Activated CD4-positive, alpha-beta T cell treated with anti-CD3 and anti-CD28 coated beads, Interleukin-10, Interleukin-2, amounts not matched to agents 100 ng/mL and 50 ng/mL, durations not matched to agents 16 hours and 8 hours (primary cell): Measurements from ENCODE around the gene SIRT4.

ENCODE experiments used
- DNase-seq: peaks from one replicate; pipeline ENCODE4 v3.0.0-alpha.2; 2020

The SIRT4 gene, protein sequence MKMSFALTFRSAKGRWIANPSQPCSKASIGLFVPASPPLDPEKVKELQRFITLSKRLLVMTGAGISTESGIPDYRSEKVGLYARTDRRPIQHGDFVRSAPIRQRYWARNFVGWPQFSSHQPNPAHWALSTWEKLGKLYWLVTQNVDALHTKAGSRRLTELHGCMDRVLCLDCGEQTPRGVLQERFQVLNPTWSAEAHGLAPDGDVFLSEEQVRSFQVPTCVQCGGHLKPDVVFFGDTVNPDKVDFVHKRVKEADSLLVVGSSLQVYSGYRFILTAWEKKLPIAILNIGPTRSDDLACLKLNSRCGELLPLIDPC

DNA sequence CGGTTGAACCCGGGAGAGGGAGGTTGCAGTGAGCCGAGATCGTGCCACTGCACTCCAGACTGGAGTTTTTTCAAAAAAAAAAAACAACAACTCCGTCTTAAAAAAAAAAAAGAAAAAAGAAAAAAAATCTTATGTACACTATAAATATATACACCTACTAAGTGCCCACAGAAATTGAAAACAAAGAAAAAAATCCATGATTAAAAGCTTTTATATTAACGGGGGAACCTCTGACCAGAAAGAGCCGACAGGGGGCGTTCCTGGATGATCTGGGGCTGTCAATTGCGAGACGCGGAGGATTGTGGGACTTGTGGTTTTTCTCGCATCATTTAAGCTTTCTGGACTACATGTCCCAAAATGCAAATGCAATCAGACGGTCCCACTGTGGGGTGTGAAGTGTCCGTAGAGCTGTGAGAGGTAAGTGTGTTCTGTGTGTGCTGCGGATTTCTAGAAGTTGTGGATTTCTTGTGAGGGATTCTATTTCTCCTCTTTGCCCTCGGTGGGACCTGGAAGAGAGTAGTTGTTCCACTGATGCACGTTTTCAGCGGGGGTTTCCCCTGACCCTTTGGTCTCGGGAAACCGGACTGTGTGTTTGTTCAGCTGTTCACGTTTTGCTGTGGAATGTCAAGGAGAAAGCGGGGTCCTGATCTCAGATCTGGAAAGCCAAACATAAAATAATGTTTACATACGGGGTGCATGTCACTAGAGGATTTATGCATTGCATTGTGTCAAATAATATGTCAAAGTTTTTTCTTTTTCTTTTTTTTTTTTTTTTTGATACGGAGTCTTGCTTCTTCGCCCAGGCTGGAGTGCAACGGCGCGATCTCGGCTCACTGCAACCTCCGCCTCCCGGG, at the start of gene SIRT4:
Gene SIRT4, plus strand, starts transcription at position 360 of the 854 bp plus-strand sequence. CDS start 1,241 bp downstream, outside the sequence.
- DNase-seq, result peak; percentile 94

DNA sequence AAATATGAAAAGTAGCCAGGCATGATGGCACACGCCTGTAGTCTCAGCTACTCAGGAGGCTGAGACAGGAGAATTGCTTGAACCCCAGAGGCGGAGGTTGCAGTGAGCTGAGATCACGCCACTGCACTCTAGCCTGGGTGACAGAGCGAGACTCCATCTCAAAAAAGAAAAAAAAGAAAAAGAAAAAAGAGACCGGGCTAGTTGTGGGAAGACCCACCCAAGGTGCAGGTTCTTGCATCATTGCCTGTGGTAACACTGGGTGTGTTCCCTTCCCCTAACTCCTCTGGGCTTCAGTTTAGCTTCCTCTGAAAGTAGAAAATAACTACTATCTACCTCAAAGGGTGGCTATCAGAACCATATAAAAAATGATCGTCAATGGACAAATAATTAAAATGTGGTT, 48.8 kb upstream of the SIRT4 start:
- DNase-seq, result peak; percentile 52

DNA sequence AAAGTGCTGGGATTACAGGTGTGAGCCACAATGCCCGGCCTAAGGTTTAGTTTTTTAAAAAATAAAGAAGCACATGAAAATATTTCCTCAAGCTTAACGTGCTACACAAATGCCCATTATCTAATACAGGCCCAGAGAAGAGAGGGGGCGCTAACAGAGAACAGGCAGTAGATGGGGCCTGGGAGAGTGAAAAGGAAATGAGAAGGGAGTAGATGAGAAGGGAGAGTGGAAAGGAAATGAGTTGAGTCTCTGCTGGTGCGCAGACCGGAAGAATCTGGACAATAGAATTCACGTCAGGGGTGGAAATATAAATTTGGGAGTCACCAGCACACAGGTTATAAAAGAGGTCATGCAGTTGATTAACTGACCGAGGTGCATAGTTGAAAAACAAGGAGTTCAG, 47.3 kb upstream of the SIRT4 start:
- DNase-seq, result no peak

DNA sequence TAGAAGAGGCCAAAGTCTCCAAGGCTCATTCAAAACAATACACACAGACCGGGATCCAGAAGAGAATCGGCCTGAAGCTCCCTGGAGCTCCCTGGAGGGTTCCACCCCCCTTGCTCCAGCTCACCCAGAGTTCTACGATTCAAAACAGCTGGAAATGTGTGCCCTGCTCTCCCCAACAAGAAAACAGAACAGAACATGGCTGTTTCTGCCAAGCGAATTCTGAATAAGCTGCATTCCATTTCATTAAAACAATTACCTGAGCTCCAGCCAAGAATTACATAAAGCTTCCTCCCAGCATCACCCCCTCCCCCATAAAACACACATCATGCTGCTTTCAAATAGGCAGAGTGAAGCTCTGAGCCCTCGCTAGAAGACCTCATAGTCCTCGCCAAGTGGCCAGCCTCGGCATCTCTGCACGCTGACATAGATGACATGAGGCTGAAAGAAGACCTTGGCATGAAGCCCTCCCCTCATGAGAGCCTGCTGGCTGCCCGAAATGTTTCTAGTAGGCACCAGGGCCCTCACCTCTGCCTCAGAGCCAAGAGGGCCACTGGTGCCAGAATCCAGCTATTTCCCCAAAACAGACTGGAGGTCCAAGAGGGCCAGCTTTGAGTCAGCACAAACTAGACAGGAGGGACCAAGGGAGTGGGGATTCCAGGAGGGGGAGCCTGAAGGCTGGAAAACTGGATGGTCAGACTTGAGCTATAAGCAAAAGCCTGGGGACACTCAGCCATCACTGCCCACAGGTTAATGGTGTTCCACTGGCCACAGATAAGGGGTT, 44.9 kb upstream of the SIRT4 start:
- no peak for DNase-seq

DNA sequence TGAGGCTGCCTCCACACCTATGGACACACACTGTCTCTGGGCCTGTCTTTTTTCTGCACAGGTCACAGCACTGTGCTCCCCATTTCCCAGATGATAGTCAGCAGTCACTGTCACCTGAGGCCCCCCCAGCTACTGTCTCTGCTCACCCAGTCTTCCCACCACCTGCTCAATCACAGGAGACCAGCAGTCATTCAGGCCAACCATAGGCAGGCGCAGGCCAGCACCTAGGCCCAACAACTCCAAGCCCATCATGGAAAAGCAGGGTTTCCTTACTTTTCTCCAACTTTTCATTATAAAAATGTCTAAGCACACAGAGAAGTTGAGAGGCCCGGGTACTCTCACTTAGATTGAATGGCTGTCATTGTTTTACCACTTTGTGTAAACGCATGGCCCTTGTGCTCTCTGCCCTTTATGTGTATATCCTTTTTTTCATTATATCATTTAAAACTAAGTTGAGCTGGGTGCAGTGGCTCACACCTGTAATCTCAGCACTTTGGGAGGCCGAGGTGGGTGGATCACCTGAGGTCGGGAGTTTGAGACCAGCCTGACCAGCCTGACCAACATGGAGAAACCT, 43.7 kb upstream of the SIRT4 start:
- no peak for DNase-seq

DNA sequence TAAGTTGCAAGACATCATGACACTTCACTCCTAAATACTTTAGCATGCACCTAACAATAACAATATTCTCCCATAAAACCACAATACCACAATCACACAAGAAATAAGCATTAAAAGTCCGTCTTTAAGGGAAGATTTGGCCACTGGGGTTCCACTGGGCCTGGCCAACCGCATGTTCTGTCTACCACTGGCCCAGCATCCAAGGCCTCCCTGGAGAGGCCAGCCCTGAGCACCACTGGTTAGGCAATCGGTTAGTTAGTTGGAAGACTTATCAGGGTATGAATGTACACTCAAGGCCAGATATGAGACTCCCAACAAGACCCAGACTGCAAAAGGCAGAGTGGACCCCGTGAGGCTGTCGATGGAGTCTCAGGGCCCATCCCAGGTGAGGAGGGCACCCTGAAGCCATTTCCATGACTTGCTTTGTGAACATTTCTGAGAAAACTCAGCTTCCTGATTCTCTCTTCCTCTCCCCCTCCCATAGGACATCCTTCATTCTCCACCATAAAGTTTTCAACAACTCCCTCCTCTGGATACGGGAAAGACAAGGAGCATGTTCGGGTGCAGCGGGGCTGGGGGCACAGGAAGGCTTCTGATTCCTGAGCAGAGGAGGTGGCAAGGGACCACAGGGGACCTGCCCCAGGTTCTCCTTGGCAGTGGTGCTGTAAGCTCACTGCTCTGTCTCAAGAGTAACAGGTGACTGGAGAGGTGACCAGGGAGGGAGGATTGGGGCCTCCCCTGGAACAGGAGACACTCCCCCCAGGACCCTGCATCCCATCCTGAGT, 42.5 kb upstream of the SIRT4 start:
- DNase-seq, result no peak

DNA sequence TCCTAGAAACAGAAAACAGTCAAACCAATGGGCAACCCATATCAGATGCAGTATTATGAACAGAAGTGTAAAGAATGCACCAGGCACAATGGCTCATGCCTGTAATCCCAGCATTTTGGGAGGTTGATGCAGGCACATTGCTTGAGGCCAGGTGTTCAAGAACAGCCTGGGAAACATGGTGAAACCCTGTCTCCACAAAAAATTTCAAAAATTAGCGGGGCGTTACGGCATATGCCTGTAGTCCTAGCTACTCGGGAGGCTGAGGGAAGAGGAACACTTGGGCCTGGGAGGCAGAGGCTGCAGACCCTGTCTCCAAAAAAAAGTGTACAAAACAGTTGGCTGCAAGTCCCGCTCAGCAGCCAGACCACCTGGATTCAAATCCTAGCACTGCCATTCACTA, 41.5 kb upstream of the SIRT4 start:
- DNase-seq, result no peak

DNA sequence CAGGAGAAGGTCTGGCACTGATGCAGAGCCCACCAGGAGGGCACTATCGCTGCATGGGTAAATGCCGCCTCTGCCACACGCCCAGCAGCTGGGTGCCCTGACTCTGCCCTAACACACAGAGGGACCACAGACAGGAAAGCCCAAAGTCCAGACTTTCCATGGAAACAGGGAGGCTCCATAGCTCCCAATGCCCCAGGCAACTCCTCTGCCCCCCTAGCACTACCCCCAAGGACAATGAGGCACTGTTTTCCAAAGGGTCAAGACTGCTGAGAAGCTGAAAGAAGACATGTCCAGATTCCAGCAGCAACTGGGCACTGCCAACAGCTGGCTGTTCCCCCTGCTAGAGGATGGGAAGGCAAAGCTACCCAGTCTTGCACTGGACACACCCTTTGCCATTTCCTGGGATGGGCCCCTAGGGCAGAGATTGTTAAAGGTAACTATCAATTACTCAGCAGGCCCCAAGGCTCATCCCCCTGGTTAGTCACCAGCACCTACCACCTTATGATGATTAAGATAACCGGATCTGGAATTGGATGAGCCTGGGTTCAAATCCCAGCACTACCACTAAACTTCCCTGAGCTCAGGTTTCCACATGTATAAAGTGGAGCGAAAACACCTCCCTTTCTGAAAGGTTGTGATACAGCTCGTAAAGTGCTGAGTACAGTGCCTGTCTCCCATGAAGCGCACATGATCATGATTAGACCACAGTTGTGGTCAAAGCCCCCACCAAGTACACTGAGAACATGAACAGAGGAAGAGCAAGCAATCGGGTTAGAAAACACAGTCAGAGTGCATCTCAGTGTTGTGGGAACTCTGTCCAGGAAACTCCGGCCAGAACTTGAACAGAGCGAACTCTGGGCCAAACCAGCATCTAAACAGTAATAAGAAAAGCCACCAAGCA, 39.9 kb upstream of the SIRT4 start:
- DNase-seq, result peak; percentile 36

DNA sequence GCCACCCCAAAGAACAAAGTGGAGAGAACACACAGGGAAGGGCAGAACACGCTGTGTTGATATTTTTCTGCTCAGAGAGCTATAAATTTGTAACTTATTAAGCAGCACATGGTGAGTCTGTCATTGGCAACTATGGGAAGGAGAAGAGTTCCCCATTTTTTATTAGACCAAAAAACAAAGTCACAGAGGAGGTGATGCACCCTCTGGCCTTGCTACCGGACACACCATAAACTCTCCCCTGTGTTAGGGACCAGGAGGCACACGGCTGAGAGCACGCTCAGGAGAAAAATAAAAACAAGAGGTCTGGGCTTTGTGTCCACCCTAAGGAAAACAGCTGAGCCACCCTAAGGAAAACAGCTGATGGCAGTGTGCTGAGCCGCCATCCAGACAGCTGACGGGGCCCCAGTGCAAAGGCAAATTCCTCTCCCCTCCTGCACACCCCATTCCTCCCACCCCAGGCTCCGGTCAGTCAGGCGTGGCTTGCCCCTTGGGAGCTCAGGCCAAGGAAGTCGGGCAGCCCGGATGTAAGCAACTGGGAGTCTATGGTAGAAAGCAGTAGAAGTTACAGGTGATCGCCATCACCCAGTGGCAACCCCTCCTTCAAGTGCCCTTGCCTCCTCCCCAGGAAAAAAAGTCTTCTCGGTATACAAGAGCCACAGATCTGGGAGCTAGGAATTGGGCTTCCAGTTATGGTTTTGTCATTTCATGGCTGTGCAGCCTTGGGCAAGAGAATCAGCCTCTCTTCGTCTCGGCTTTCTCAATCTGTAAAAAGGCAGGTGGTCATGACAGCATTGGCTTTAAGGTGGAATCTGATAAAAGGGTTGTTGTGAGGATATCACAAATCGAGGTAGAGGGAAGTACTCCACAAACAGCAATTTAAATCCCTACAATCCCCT, 39.0 kb upstream of the SIRT4 start:
- DNase-seq, result no peak

DNA sequence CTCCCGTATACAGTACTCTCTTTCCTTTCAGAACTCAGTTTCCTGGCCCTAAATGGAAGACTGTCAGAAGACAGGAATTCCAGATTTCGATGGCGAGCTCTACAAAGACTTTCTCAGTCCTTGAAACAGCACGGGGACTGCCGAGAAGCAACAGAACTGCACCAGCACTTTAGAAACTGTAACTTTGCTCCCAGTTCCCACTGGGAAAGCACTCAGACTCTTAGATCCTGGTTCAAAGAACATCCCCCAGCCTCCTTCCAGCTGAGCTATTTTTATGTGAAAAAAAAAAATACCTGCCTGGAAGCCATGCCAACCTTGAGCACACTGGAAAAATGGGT, 38.4 kb upstream of the SIRT4 start:
- no peak for DNase-seq

DNA sequence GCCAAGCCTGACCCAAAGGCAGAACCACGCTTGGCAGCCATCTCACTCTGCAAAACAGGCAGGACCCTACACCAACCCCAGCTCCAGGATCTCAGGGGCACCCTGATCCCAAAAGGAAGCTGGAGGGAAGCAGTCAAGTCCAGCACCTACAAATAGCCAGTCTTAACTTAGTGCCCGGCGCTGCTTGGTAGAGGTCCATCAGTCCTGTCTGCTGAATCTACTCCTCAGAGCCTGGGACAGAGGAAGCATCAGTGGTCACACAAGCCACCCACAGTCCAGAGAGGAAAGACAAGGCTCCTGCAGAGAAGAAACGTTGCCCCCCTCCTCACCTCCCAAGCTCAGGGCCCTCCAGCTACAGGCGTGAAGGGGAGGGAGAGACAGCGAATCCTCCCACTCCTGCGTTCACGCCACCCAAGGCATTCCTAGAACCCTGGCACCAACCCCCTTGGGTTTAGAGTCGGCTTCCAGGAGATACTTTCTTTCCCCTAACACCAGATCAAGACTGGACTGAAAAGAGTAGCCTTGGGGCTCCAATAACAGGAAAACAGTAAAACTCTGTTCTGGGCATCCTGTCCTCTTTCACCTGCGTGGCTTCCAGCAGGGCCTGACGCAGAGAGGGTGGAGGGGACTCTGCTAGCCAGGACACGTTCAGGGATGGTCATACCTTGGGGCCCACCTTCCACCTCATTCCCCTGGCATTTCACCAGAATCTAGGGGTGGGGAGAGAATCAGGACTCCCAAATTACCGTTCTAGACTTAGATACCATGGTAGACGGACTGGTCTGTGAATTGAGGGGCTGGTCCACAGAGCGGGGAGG, 37.8 kb upstream of the SIRT4 start:
- no peak for DNase-seq

DNA sequence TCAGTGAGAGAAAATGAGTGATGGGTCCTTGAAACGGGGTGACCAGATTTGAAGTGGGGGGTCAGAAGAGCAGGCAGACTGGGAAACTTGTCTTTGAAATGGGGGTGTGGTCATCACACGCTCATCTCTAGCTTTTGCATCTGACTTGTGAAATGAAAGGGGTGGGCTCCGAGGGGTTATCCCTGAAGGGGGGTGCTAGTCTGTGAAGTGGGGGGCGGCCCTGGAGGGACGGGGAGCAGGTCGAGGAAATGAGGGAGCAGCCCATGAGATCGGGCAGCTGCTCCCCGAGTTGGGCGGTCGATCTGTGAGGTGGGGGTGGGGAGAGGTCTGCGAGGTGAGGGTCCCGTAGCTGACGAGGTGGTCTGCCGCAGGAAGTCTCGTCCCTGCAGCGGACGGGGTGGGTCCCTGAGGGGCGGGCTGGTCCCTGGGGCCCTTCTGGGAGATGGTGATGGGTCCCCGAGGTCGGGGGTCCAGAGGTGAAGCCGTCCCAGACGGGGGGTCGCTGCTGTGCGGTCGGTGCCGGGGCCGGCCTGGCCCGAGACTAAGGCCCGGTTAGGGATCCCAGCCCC, 37.1 kb upstream of the SIRT4 start:
- DNase-seq, result no peak

DNA sequence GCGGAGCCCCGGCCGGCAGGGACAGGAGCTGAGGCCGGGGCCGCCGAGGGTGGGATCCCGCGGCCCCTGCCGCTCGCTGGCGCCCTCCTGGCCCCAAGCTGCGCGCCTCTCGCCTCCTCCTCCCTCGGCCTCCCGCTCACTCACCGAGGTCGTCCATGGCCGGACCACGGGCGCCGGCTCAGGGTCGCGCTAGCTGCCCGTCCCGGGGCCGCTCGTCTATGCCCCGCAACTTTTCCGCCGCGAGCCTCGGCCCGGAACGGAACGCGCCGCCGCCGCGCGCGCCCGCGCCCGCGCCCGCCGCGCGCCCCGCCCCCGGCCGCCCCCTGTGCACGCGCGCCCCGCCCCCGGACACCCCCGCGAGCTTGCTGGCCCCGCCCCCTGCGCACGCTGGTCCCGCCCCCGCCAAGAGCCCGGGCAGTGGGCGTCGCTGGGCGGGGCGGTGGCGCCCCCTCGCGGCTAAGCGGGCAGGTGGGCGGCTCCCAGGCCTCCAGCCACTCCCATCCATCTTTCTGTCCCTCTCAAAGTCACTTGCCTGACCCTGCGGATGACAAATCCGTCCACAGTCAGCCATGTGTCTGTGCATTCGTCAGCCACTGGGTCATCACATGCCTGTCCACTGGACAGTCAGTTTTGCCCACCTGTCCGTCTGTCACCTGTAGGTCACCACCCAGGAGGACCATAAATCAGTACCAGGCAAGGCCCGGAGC, 36.5 kb upstream of the SIRT4 start, which contains the start of gene PXN:
Gene PXN, minus strand, starts transcription at position 258 of the 707 bp plus-strand sequence. Its CDS starts 101 bp downstream, at position 157.
- peak; percentile 94 for DNase-seq

DNA sequence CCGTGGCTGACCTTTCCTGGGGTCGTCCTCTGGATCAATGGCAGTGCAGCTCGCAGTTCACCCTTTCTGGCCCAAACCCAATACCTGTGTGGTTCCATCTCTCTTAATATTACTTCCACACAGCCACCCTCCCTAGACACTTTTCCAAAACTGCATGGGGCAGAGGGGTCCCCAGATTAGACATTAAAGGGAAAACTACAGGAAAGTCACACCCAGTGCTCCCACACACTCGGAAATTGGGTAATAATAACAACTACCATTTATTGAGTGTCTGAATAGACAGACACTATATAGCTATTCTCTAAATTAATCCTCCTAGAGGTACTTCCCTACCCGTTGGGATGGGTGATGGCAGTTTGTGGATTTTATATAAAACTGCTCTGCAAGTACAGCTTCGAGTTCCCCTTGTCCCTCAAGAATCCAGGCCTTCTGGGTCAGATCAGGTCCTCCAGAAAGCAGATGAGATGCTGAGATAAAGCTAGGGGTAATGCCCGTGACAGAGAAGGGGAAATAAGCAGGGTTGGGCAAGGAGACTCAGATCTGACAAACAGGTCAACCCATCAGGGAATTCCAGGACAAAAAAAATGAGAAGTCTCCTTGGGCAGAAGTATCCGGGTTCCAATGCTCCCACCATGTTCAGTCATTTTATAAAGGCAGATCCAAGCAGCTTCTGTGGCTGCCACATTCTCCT, 35.8 kb upstream of the SIRT4 start:
- DNase-seq, result no peak

DNA sequence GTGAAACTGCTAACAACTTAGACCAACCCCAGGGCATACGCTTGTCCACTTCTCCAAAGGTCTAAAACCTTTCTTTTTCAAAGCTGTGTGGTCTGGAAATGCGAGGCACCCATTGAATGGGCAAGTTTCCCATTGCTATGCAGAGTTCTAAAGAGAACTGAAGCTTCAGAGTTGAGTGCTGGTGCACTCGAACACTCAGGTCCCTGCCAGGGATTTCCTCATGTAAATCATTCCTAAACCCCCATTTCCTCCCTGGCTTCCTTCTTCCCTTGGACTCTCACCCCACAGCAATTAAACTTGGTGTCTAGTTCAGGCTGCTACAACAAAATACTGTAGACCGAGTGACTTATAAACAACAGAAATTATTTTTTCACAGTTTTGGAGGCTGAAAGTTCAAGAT, 34.4 kb upstream of the SIRT4 start:
- DNase-seq, result no peak

DNA sequence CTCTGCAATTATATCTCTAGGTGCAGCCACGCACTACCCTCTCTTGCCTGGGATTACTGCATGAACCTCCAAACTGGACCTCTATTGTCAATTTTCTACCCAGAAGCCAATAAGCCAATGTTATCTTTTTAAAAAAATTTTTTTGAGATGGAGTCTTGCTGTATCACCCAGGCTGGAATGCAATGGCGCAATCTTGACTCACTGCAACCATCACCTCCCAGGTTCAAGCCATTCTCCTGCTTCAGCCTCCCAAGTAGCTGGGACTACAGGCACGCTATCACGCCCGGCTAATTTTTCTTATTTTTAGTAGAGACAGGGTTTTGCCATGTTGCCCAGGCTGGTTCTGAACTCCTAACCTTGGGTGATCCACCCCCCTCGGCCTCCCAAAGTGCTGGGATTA, 25.4 kb upstream of the SIRT4 start:
- DNase-seq, result no peak
